GM12865 (cell line): ENCODE data around the gene FGF5.
"Not testable (repeated sequence)": the region's sequence is repeated elsewhere in the genome, so short reads cannot be mapped to it uniquely, and the experiment has no call there.

ENCODE experiments used
- DNase-seq: peaks from one replicate; pipeline ENCODE4 v3.0.0; 2010; ENCODE audit warnings: low read depth
- H3K4me3 ChIP-seq: 2 replicates; pipeline ENCODE4 v1.5.1; 2011; ENCODE audit warnings: mild to moderate bottlenecking, low read depth, low read length, control low read depth
- CTCF ChIP-seq: IDR thresholded peaks from 2 replicates; pipeline ENCODE4 v1.5.1; 2011; ENCODE audit warnings: low read length, control low read depth, low read depth, inconsistent platforms; ENCODE audit not compliant: insufficient read depth; ENCODE audit errors: missing control alignments

Gene FGF5

GRCh38 chr4:80286451-80286850 lies 20.0 kb downstream of the FGF5 start:
- no peak for TF ChIP-seq CTCF
- H3K4me3 ChIP-seq = no peak overlapping the region
- DNase-seq = no peak

GRCh38 chr4:80290665-80291064 lies 24.2 kb downstream of the FGF5 start:
- not testable (repeated sequence) for DNase-seq

GRCh38 chr4:80294206-80294605 lies 27.7 kb downstream of the FGF5 start:
- H3K4me3 ChIP-seq = no peak overlapping the region
- DNase-seq = no peak
- no peak for TF ChIP-seq CTCF

More at GRCh38 chr4:80290665-80291064, 24.2 kb downstream of the FGF5 start:
- not testable (repeated sequence) for H3K4me3 ChIP-seq

- TF ChIP-seq CTCF = no peak
- no peak for DNase-seq
- H3K4me3 ChIP-seq = no peak overlapping the region
Measured at GRCh38 chr4:80295336-80295735, 28.9 kb downstream of the FGF5 start.

GRCh38 chr4:80295826-80296225 lies 29.4 kb downstream of the FGF5 start:
- no peak for TF ChIP-seq CTCF
- no peak for DNase-seq
- H3K4me3 ChIP-seq = no peak overlapping the region

- no peak for DNase-seq
- no peak for TF ChIP-seq CTCF
- no peak overlapping the region for H3K4me3 ChIP-seq
Measured at GRCh38 chr4:80301884-80302283, 35.4 kb downstream of the FGF5 start.

- H3K4me3 ChIP-seq = no peak overlapping the region
- DNase-seq = no peak
- TF ChIP-seq CTCF = no peak
Measured at GRCh38 chr4:80302616-80303223, 36.3 kb downstream of the FGF5 start.
